Colonic mucosa (tissue), 4 donors: ENCODE data around the gene SULT6B1. TPM values are rescaled to one million over a fixed set of nuclear protein-coding genes. Genes with fewer than 3 reads are reported as not detected.
A peak's percentile ranks its signal among the peaks of the same experiment; 100 is the strongest.

Experiments
- DNase-seq: peaks from one replicate; pipeline ENCODE4 v3.0.0-alpha.2; 2020
- H3K27ac ChIP-seq: fragments of 200-600 bp; one replicate; pipeline ENCODE4 v1.8.0; 2021
- H3K27me3 ChIP-seq: fragments of 200-600 bp; one replicate; pipeline ENCODE4 v1.8.0; 2021
- H3K36me3 ChIP-seq: fragments of 200-600 bp; one replicate; pipeline ENCODE4 v1.8.0; 2021
- H3K4me1 ChIP-seq: fragments of 200-600 bp; one replicate; pipeline ENCODE4 v1.8.0; 2021; ENCODE audit warnings: mild to moderate bottlenecking
- H3K4me3 ChIP-seq: fragments of 200-600 bp; one replicate; pipeline ENCODE4 v1.8.0; 2021
- H3K9ac ChIP-seq, 2 donors: one replicate each; pipeline ENCODE4 v1.7.0; 2013; ENCODE audit warnings: control low read depth in 2 of 2, low read depth in 2 of 2, low read length in 2 of 2
- H3K9me3 ChIP-seq: fragments of 200-600 bp; one replicate; pipeline ENCODE4 v1.8.0; 2021
- intact Hi-C: fragments of 100-400 bp; cut with DNase I; formaldehyde crosslinking; loops from one replicate; pipeline ENCODE4 v1.14.1; 2022
- total RNA-seq, 2 donors: library from RNA; stranded (reverse); fragmentation: NEBNext Ultra II Directional in 1 of 2; extraction: Animal tissue kit (Norgen Biotek cat#: 25700) in 1 of 2; gene quantifications; one replicate each; pipeline ENCODE4 v1.2.1, GENCODE V29; 2021
- TF ChIP-seq, protein P1 (sequence below): fragments of 200-600 bp; IDR thresholded peaks from one replicate; pipeline ENCODE4 v1.8.0; 2022; ENCODE audit warnings: antibody characterized with exemption, mild to moderate bottlenecking
- donor health status: healthy.
- donor health status: DM: no; HTN: no; CAD: no.
- donor health status: DM: no; HTN: no; CAD: no.

Gene SULT6B1
- total RNA-seq, 2 donors from 2014 or later, result not detected

DNA sequence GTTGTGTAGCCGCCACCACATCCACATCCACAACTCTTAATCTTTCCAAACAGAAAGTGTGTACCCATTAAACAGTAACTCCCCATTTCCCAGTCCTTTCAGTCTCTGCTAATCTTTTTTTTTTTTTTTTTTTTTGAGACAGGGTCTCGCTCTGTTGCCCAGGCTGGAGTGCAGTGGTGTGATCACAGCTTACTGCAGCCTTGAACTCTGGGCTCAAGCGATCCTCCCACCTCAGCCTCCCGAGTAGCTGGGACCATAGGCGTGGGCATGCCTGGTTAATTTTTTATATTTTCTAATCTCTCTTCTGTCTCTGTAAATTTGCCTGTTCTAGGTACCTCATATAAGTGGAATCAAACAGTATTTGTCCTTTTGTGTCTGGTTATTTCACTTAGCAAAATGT is 35.2 kb downstream of the SULT6B1 start:
- H3K9ac ChIP-seq, result no peak overlapping the region
- H3K27me3 ChIP-seq, result no peaks in the 10 kb centered on the region
- no peak overlapping the region for H3K4me3 ChIP-seq
- no peaks in the 10 kb centered on the region for H3K36me3 ChIP-seq
- TF ChIP-seq, protein P1, sequence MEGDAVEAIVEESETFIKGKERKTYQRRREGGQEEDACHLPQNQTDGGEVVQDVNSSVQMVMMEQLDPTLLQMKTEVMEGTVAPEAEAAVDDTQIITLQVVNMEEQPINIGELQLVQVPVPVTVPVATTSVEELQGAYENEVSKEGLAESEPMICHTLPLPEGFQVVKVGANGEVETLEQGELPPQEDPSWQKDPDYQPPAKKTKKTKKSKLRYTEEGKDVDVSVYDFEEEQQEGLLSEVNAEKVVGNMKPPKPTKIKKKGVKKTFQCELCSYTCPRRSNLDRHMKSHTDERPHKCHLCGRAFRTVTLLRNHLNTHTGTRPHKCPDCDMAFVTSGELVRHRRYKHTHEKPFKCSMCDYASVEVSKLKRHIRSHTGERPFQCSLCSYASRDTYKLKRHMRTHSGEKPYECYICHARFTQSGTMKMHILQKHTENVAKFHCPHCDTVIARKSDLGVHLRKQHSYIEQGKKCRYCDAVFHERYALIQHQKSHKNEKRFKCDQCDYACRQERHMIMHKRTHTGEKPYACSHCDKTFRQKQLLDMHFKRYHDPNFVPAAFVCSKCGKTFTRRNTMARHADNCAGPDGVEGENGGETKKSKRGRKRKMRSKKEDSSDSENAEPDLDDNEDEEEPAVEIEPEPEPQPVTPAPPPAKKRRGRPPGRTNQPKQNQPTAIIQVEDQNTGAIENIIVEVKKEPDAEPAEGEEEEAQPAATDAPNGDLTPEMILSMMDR, result no peak
- DNase-seq, result no peak
- H3K9me3 ChIP-seq, result no peaks in the 10 kb centered on the region
- H3K4me1 ChIP-seq, result peaks cover 10% of the 10 kb centered on the region
- intact Hi-C loops, result no loop called here
- no peak overlapping the region for H3K27ac ChIP-seq

DNA sequence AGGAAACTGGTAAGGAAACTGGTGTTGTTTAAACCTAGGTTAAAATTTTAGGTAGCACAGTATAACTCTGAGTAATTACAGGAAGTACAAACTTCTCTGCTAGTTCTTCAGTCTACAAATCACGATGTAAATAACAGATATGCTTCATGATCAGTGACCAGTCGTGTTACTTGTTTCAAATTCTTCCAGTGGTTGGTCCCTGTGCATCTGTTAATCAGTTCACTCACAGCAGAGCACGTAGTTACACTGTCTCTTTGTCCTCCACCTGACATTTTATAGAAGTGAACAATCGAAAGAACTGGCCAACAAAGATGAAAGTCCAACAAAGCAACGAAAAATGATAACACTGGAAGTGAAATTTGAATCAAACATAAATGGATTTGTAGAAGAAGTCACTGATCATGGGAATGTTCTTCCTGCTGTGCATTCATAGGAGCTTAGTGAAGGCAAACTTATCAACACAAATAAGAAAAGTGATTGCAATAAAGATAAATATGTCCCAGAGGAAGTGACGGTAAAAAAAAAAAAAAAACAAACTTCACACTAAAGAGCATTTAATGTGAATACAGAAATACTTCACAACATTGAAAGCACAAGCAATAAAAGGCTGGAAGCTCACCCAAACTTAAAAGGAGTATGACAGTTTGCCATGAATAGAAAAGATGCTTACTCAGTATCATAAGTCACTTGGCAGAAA is 38.7 kb downstream of the SULT6B1 start:
- DNase-seq, result peak; percentile 26
- TF ChIP-seq, protein P1, result no peak
- H3K9ac ChIP-seq, result no peak overlapping the region
- peaks cover 6% of the 10 kb centered on the region for H3K4me1 ChIP-seq
- no peaks in the 10 kb centered on the region for H3K27me3 ChIP-seq
- H3K4me3 ChIP-seq, result no peak overlapping the region
- peak overlapping the region; percentile 39 for H3K27ac ChIP-seq
- no peaks in the 10 kb centered on the region for H3K9me3 ChIP-seq
- H3K36me3 ChIP-seq, result peaks cover 4% of the 10 kb centered on the region
- intact Hi-C loops, result no loop called here

DNA sequence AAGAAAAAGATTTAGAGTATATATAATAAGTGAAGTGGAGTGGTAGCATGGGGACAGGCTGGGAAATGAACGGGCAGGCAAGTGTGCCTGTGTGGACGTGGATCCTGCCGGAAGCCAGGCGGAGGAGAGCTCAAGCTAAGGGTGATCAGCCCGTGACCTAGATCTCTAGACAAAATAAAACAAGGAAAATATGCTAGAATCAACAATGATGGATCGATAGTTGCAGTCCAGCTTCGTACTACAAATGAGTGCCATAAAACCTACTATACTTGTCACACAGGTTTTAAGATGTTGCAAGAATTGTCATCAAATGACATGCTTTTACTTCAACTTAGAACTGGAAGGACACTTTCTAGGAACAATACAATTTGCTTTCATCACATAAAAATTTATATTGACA is 40.1 kb downstream of the SULT6B1 start:
- Histone ChIP-seq H3K9me3 (no peaks in the 10 kb centered on the region), H3K4me1 (peaks cover 6% of the 10 kb centered on the region), H3K36me3 (peaks cover 4% of the 10 kb centered on the region), H3K9ac (no peak overlapping the region), H3K27me3 (no peaks in the 10 kb centered on the region), H3K27ac (no peak overlapping the region), H3K4me3 (no peak overlapping the region)
- TF ChIP-seq, protein P1, result no peak
- DNase-seq, result no peak
- intact Hi-C loops, result no loop called here

DNA sequence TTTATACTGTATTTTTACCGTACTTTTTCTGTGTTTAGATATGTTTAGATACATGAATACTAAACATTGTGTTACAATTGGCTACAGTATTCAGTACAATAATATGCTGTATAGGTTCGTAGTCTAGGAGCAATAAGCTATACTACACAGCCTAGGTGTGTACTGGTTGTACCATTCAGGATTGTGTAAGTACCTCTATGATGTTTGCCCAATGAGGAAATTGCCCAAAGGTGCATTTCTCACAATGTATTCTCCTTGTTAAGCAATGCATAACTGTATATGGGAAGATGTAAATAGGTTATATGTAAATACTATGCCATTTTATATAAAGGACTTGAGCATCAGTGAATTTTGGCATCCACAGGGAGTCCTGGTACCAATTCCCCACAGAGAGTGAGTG is 42.4 kb downstream of the SULT6B1 start:
- peaks cover 4% of the 10 kb centered on the region for H3K36me3 ChIP-seq
- H3K4me1 ChIP-seq, result peaks cover 6% of the 10 kb centered on the region
- intact Hi-C loops, result no loop called here

DNA sequence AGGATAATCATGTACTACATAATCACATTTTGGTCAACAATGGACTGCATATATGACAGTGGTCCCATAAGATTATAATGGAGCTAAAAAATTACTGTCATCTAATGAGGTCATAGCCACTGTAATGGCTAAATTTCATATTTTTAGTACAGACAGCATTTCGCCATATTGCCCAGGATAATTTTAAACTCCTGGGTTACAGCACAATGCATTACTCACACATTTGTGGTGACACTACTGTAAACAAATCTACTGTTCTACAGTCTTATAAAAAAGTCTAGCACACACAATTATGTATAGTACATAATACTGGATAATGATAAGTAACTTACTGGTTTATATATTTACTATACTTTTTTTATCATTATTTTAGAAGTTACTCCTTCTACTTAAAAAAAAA is 44.5 kb downstream of the SULT6B1 start:
- TF ChIP-seq, protein P1, result no peak
- Histone ChIP-seq H3K27me3 (no peaks in the 10 kb centered on the region), H3K4me1 (peaks cover 4% of the 10 kb centered on the region), H3K27ac (no peak overlapping the region), H3K36me3 (peaks cover 4% of the 10 kb centered on the region), H3K9ac (no peak overlapping the region), H3K4me3 (no peak overlapping the region), H3K9me3 (no peaks in the 10 kb centered on the region)
- intact Hi-C loops, result no loop called here
- no peak for DNase-seq

More for the DNA sequence above, 42.4 kb downstream of the SULT6B1 start:
- no peaks in the 10 kb centered on the region for H3K27me3 ChIP-seq
- H3K27ac ChIP-seq, result peak overlapping the region; percentile 18
- H3K4me3 ChIP-seq, result no peak overlapping the region
- H3K9ac ChIP-seq, result no peak overlapping the region
- H3K9me3 ChIP-seq, result no peaks in the 10 kb centered on the region
- no peak for DNase-seq
- TF ChIP-seq, protein P1, result no peak
